Astrocyte of the cerebellum (primary cell): ENCODE results near the gene TRPM8.

Experiments
- DNase-seq: peaks from one replicate; pipeline ENCODE4 v3.0.0-alpha.2; 2011; ENCODE audit warnings: low read depth
- H3K4me3 ChIP-seq: 2 replicates; pipeline ENCODE4 v1.5.1; 2011; ENCODE audit warnings: mild to moderate bottlenecking, low read depth, low read length, moderate library complexity
- in situ Hi-C: cut with HindIII; loops from 2 replicates; pipeline ENCODE4 v1.10.0; 2017; ENCODE audit warnings: low sequenced_read_pairs
- TF ChIP-seq, protein P1 (sequence below): IDR thresholded peaks from 2 replicates; pipeline ENCODE4 v1.5.1; 2012; ENCODE audit warnings: low read length, low read depth, moderate library complexity, mild to moderate bottlenecking; ENCODE audit errors: missing control alignments

Gene TRPM8

GRCh38 chr2:233901367-233901766 is 15.8 kb upstream of the TRPM8 start:
- TF ChIP-seq, protein P1, sequence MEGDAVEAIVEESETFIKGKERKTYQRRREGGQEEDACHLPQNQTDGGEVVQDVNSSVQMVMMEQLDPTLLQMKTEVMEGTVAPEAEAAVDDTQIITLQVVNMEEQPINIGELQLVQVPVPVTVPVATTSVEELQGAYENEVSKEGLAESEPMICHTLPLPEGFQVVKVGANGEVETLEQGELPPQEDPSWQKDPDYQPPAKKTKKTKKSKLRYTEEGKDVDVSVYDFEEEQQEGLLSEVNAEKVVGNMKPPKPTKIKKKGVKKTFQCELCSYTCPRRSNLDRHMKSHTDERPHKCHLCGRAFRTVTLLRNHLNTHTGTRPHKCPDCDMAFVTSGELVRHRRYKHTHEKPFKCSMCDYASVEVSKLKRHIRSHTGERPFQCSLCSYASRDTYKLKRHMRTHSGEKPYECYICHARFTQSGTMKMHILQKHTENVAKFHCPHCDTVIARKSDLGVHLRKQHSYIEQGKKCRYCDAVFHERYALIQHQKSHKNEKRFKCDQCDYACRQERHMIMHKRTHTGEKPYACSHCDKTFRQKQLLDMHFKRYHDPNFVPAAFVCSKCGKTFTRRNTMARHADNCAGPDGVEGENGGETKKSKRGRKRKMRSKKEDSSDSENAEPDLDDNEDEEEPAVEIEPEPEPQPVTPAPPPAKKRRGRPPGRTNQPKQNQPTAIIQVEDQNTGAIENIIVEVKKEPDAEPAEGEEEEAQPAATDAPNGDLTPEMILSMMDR: no peak
- no peak for DNase-seq
- in situ Hi-C loops: no loop called here
- no peak overlapping the region for H3K4me3 ChIP-seq

DNA sequence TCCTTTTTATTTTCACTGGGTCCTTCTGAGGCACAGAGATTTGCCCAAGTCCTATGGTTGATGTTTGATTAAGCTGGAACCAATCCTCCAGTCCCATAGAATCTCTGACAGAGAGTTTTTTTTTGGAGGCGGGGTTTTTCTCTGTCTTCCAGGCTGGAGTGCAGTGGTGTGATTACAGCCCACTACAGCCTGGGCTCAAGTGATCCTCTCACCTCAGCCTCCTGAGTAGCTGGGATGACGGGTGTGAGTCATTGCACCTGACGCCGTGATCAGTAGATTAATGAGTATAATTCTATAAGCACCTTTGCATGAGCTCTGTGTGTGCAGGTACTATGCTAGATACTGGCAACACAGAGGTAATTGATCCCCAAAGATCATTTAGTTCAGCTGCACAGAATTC is 15.3 kb upstream of the TRPM8 start:
- in situ Hi-C loops: no loop called here
- TF ChIP-seq, protein P1: no peak
- H3K4me3 ChIP-seq: no peak overlapping the region
- no peak for DNase-seq

DNA sequence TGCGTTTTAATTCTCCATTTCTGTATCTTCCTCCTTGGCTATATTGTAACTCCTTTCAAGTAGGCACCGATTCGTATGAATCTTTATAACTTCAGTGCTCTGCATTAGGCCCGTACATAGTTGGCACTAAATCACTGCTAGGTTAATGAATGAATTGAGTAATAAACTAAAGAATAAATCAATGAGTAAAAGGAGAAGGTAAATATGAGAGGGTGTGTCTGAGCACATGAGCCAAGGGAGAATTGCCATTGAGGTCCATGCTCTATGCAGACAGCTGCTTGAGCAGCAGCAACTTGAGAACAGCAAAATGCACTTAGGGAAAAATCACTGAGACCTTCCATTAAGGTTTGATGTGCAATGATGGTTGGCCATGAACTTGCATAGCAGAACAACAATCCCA is 11.2 kb upstream of the TRPM8 start:
- TF ChIP-seq, protein P1: no peak
- no peak overlapping the region for H3K4me3 ChIP-seq
- DNase-seq: no peak
- in situ Hi-C loops: no loop called here

DNA sequence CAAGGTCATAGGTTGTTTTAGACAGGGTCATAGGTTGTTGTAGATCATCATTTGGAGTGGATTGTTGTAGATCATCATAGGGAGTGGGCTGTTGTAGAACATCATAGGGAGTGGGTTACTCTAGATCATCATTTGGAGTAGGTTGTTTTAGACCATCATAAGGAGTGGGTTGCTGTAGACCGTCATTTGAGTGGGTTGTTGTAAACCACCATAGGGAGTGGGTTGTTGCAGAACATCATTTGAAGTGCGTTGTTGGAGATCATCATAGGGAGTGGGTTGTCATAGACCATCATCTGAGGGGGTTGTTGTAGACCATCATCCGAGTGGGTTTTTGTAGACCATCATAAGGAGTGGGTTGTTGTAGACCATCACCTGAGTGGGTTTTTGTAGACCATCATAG is 9.5 kb upstream of the TRPM8 start:
- TF ChIP-seq, protein P1: no peak
- DNase-seq: no peak
- in situ Hi-C loops: no loop called here
- no peak overlapping the region for H3K4me3 ChIP-seq

DNA sequence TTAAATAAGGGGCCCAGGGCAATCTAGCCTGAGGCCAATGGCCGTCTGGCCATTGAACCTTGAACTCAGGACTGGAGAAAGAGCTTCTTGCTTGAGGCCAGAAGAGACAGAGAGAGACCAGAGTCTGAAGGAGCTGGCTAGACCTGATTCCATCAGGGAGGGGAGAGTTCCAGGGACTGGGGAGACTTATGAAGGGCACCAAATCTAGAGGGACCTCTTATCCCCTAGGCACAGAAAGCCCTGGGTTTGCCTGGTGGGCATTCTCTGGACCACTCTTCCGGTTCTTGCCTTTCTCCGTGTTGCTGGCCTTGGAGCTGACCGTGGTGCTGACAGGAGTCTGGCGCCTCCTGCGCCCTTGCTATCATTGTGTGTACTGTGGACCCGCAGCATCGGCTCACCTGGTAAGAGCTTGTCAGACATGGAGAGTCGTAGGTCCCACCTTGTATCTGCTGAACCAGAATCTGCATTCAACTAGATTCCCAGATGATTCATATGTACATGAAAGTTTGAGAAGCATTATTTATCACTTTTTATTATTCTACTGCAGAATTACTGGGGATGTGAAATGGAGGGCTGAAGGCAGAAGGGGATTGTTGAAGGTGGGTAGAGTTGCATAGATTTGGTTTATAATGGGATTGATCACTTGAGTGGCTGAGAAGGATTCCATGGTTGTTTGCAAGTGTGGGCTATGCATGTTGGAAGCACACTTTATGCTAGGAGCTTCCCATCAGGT is 4.3 kb upstream of the TRPM8 start:
- TF ChIP-seq, protein P1: no peak
- in situ Hi-C loops: no loop called here
- no peak overlapping the region for H3K4me3 ChIP-seq
- peak; percentile 22 for DNase-seq

DNA sequence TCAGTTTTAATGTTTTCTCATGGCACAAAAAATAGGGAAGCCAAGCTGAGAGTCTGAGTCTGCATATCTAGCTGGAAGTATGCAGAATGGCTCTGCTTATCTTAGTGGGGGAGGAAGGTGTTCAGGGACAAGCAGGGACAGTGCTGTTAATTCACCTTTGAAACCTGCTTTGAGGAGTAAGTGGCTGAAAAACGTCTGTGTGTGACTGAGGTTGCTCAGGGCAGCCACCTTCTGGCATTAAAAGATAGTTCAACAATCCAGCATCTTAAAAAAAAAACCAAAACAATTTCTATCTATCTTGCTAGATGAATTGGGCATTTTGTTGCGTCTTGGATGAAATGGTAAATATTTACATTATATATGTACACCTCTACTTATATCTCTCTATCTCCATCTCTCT is 2.0 kb upstream of the TRPM8 start:
- in situ Hi-C loops: no loop called here
- TF ChIP-seq, protein P1: peak; percentile 14
- no peak for DNase-seq
- H3K4me3 ChIP-seq: no peak overlapping the region
